ENCODE results near the gene SORCS1. TPM values are rescaled to one million over a fixed set of nuclear protein-coding genes. Genes with fewer than 3 reads are reported as not detected.
"Not testable (repeated sequence)": the region's sequence is repeated elsewhere in the genome, so short reads cannot be mapped to it uniquely, and the experiment has no call there.

The SORCS1 gene
- total RNA-seq, 2 donors from 2014 or later, result not detected

GRCh38 chr10:106949680-106950478 lies 214.6 kb downstream of the SORCS1 start:
- Mint-ChIP-seq H3K27ac (no peak overlapping the region), H3K9me3 (peaks cover 7 to 10% of the 10 kb centered on the region in 2 donors), H3K36me3 (no peaks in the 10 kb centered on the region)
- DNase-seq (ENCODE audit: low spot score in 2 of 2), result no peak
- ATAC-seq, result no peak

DNA sequence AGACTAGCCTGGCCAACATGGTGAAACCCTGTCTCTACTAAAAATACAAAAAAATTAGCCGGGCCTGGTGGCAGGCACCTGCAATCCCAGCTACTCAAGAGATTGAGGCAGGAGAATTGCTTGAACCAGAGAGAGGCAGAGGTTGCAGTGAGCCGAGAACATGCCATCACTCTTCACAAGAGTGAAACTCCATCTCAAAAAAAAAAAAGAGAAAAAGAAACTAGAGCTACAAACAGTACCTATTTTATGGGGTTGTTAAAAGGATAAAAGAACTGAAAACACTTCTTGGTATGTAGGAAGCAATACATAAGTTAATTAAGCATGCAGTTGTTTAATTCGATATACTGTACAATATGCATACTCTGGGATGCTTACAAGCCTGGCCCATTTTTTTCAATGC lies 216.9 kb downstream of the SORCS1 start:
- Mint-ChIP-seq H3K9me3 (peaks cover 7 to 10% of the 10 kb centered on the region in 2 donors), H3K36me3 (no peaks in the 10 kb centered on the region), H3K27ac (no peak overlapping the region)
- no peak for ATAC-seq
- DNase-seq (ENCODE audit: low spot score in 2 of 2), result no peak

- Mint-ChIP-seq H3K27ac (no peak overlapping the region), H3K9me3 (peaks cover 3 to 16% of the 10 kb centered on the region in 2 donors), H3K36me3 (peaks cover 0 to 4% of the 10 kb centered on the region in 2 donors)
- no peak for ATAC-seq
- no peak for DNase-seq (ENCODE audit: low spot score in 2 of 2)
Observed at GRCh38 chr10:106942035-106942662, 222.4 kb downstream of the SORCS1 start.

GRCh38 chr10:106941297-106942034 lies 223.0 kb downstream of the SORCS1 start:
- Mint-ChIP-seq H3K9me3 (peaks cover 0 to 12% of the 10 kb centered on the region in 2 donors), H3K27ac (no peak overlapping the region), H3K36me3 (peaks cover 0 to 4% of the 10 kb centered on the region in 2 donors)
- DNase-seq (ENCODE audit: low spot score in 2 of 2) (no peak), ATAC-seq (no peak)

DNA sequence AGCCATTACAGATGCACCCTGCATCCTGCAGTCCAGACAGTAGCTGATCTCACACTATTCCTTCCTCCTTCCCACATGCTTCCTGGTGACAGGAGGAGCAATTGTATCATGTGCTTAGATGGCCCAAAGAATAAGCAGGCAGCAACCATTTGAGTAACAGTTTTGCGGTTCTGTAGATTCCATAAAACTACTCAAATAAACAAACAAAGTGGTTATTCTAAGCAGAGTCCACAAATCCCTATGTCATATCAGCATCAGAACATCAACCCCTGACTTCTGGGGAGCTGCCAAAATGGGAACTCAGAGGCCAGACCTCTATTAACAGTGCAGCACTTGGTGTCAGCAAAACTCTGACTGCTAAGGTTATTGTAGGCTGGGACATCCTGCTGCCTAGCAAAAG lies 226.0 kb downstream of the SORCS1 start:
- ATAC-seq (no peak), DNase-seq (ENCODE audit: low spot score in 2 of 2) (no peak)
- Mint-ChIP-seq H3K27ac (no peak overlapping the region), H3K36me3 (peaks cover 0 to 4% of the 10 kb centered on the region in 2 donors), H3K9me3 (peaks cover 0 to 11% of the 10 kb centered on the region in 2 donors)

DNA sequence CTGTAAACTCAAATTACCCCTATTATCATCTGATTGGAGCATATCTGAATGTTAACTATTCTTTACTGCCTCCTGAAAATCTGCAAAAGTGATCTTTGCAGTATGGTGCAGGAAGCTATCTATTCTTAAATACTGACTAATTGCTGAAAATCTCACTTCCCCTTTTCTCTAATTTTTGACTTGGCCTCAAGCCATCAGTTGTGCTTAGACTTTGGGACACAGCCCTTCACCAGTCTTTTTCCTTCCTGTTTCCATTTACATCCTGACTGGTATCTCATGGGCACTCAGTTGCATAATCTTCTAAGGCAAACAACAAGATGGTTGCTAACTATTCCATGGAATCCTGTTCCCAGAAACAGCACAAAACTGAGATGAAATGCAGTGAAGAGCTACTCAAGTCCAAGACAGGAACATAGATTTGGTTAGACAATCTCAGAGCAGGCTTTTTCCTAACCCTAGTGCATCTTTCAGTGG lies 228.5 kb downstream of the SORCS1 start:
- no peak overlapping the region for H3K27ac Mint-ChIP-seq

DNA sequence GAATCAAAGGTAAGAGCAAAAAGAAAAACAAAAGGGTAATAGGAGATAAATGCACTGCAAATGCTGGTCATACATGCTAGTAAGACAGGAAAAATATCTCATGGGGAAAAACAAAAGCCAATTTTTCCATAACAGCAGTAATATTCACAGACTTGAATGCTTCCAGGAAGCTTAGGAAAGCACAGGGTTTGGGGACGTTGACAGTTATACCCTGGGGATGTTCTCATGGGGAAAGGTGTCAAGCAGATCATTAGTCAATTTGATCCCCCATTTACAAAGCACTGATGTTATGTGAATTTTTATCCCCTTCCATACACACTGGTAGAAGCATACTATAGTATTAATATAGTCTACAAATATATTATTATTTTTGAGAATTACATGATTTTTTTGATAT lies 232.7 kb downstream of the SORCS1 start:
- Mint-ChIP-seq H3K9me3 (no peaks in the 10 kb centered on the region), H3K27ac (no peak overlapping the region), H3K36me3 (no peaks in the 10 kb centered on the region)
- ATAC-seq, result no peak
- DNase-seq (ENCODE audit: low spot score in 2 of 2), result no peak

More for the DNA sequence above, 228.5 kb downstream of the SORCS1 start:
- H3K36me3 Mint-ChIP-seq, result peaks cover 0 to 4% of the 10 kb centered on the region in 2 donors
- DNase-seq (ENCODE audit: low spot score in 2 of 2), result no peak
- H3K9me3 Mint-ChIP-seq, result peaks cover 0 to 11% of the 10 kb centered on the region in 2 donors
- ATAC-seq, result no peak

DNA sequence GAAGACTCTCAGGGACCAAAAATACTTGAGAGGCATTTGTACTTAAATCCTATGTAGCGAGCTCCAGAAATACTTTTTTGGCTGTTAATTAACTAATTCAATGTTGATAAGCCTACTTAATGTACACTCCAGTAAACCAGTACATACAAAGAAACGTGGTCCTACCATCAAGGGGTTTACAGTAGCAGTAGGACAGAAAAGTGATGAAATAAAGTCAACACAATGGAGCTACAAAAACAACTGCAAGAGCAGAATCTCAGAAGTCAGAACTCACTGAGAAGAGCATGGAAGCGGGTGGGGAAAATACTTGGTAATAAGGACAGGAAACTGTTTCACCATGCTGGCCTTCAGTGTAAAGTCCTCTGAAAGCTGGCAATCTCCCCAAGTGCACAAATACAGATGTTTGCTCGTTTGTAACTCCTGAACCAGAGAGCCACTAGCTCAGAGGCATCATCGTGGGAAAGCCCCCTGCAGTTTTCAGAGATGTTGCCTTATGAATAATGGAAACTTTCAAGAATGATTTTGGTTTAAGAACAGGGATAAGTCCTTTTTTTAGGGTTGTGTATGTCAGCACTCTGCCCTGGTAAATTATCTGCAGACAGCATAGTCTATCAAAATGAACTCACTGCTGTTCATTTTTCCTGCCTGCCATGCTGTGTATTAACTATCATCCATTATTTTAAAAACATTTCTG lies 233.2 kb downstream of the SORCS1 start:
- Mint-ChIP-seq H3K27ac (no peak overlapping the region), H3K9me3 (no peaks in the 10 kb centered on the region), H3K36me3 (no peaks in the 10 kb centered on the region)
- DNase-seq (ENCODE audit: low spot score in 2 of 2), result no peak
- no peak for ATAC-seq

DNA sequence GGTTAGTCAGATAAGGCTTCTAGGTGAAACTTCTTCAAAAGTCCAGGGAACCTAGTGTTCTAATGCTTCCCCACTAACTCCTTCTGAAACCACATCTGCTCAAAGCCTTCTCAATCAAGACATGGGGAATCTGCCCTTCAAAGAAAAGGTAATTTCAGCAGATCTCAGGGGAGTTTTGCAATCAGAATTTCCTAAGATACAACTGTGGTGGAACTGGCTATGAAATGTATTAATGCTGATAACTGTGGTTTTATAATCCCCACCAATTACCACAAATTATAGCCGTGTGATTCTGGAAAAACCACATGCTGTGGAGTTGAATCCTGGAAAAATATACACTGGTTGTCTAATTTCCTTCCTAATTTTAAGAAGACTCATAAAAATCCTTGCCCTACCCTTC lies 233.8 kb downstream of the SORCS1 start:
- Mint-ChIP-seq H3K27ac (no peak overlapping the region), H3K9me3 (no peaks in the 10 kb centered on the region), H3K36me3 (no peaks in the 10 kb centered on the region)
- DNase-seq (ENCODE audit: low spot score in 2 of 2), result no peak
- ATAC-seq, result no peak

DNA sequence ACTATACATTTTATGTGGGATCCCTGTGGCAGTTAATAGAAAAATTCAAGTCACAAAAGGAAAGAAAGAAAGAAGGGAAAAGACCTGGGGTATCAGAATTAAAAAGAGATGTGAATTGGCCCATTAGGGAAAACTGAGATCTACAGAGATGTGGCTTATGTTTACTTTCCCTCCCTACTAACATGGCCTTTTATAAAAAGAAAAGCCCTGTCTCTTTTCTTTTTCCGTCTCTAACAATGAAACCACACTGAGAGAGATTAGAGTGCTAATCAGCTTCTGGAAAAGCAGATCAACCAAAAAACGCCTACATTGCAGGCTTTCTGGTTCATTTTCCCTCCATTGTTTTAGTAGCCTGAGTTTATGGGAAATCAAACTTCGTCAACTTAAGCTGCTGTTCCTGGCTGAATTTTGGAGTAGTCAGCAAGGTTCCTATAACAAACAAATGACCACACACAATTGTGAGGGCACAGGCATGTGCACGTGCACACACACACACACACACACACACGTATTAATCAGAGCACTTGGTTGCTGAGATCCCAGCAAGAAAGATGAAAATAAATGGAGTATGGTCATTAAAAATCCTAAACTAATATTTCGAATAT lies 235.1 kb downstream of the SORCS1 start:
- ATAC-seq (no peak), DNase-seq (ENCODE audit: low spot score in 2 of 2) (no peak)
- no peak overlapping the region for H3K27ac Mint-ChIP-seq
- no peaks in the 10 kb centered on the region for H3K9me3 Mint-ChIP-seq
- H3K36me3 Mint-ChIP-seq, result no peaks in the 10 kb centered on the region

GRCh38 chr10:106928151-106928550 lies 236.4 kb downstream of the SORCS1 start:
- DNase-seq (ENCODE audit: low spot score in 2 of 2); H3K27ac Mint-ChIP-seq; H3K9me3 Mint-ChIP-seq; H3K36me3 Mint-ChIP-seq; ATAC-seq: not testable (repeated sequence)

DNA sequence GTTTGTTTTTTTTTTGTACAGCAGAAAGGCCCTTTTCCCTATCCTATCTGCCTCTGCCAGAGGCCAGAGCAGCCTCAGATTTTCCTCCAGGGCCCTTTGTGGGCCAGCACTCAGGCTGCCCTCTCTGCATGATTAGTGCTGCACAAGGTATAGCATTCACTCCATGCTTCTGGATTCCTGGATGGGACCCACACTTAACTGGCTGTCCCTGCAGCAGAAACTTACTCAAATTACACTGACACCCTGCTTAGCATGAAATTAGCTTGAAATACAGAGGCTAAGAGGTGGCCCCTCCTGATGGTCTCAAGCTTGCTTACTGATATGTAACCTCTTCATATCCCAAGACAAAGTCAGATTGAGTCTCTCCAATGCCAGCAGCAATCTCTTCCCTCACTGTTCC lies 239.3 kb downstream of the SORCS1 start:
- H3K9me3 Mint-ChIP-seq, result peaks cover 17 to 21% of the 10 kb centered on the region in 2 donors
- DNase-seq (ENCODE audit: low spot score in 2 of 2), result no peak
- ATAC-seq, result no peak
- no peak overlapping the region for H3K27ac Mint-ChIP-seq
- peaks cover 0 to 7% of the 10 kb centered on the region in 2 donors for H3K36me3 Mint-ChIP-seq

DNA sequence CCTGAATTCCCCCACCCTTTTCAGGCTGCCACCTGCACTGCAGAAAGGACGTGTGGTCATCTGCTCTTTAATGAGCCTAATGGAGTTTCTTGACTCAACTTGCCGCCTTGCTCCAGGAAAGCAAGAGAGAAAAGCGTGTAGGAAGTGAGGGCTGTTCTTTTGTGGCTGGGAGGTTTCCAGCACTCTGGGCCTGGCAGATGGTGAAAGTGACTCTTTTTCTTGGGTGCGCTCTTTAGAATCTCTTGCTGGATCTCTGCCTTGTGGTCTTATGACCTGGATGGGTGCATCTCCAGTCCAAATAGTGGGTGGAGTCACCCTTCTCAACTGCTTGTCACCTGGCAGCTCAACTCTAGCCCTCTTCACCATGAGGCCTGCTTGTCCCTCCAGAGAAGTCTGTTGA lies 244.0 kb downstream of the SORCS1 start:
- ATAC-seq, result no peak
- peak overlapping the region in 1 of 2 donors; percentile 57 for H3K27ac Mint-ChIP-seq

GRCh38 chr10:106919871-106920282 lies 244.6 kb downstream of the SORCS1 start:
- no peak for DNase-seq (ENCODE audit: low spot score in 2 of 2)
- peaks cover 0 to 7% of the 10 kb centered on the region in 2 donors for H3K36me3 Mint-ChIP-seq
- H3K9me3 Mint-ChIP-seq, result peaks cover 17 to 27% of the 10 kb centered on the region in 2 donors
- H3K27ac Mint-ChIP-seq, result no peak overlapping the region
- ATAC-seq, result no peak

More for the DNA sequence above, 244.0 kb downstream of the SORCS1 start:
- H3K9me3 Mint-ChIP-seq, result peaks cover 17 to 21% of the 10 kb centered on the region in 2 donors
- DNase-seq (ENCODE audit: low spot score in 2 of 2), result no peak
- peaks cover 0 to 7% of the 10 kb centered on the region in 2 donors for H3K36me3 Mint-ChIP-seq

GRCh38 chr10:106917452-106918055 lies 247.0 kb downstream of the SORCS1 start:
- no peak for DNase-seq (ENCODE audit: low spot score in 2 of 2)
- Mint-ChIP-seq H3K36me3 (peaks cover 0 to 7% of the 10 kb centered on the region in 2 donors), H3K27ac (no peak overlapping the region), H3K9me3 (peaks cover 12 to 25% of the 10 kb centered on the region in 2 donors)
- ATAC-seq, result no peak

- Mint-ChIP-seq H3K27ac (no peak overlapping the region), H3K36me3 (no peaks in the 10 kb centered on the region), H3K9me3 (peaks cover 0 to 12% of the 10 kb centered on the region in 2 donors)
- DNase-seq (ENCODE audit: low spot score in 2 of 2), result no peak
- no peak for ATAC-seq
Observed at GRCh38 chr10:106914016-106914415, 250.5 kb downstream of the SORCS1 start.

Measured in activated naive CD4-positive, alpha-beta T cell treated with anti-CD3 and anti-CD28 coated beads, Interleukin-2, amount 50 U/mL, for 72 hours (primary cell).